LNCaP clone FGC (cell line): ENCODE results near the gene MBOAT2.

ENCODE experiments used
- DNase-seq: peaks from one replicate; pipeline ENCODE4 v3.0.0-alpha.2; 2011; ENCODE audit warnings: low read depth
- H3K4me3 ChIP-seq: 2 replicates; pipeline ENCODE4 v1.5.1; 2011; ENCODE audit warnings: mild to moderate bottlenecking, low read depth, low read length, control low read depth
- CTCF ChIP-seq: IDR thresholded peaks from 2 replicates; pipeline ENCODE4 v1.5.1; 2012; ENCODE audit warnings: mild to moderate bottlenecking; ENCODE audit not compliant: control insufficient read depth, insufficient read depth; ENCODE audit errors: extremely low read depth

Gene MBOAT2

GRCh38 chr2:9033385-9034168, 30.1 kb upstream of the MBOAT2 start:
- H3K4me3 ChIP-seq = no peak overlapping the region
- no peak for TF ChIP-seq CTCF
- no peak for DNase-seq

GRCh38 chr2:9032536-9033255, 29.2 kb upstream of the MBOAT2 start:
- DNase-seq = peak; percentile 52
- no peak overlapping the region for H3K4me3 ChIP-seq
- TF ChIP-seq CTCF = no peak

DNA sequence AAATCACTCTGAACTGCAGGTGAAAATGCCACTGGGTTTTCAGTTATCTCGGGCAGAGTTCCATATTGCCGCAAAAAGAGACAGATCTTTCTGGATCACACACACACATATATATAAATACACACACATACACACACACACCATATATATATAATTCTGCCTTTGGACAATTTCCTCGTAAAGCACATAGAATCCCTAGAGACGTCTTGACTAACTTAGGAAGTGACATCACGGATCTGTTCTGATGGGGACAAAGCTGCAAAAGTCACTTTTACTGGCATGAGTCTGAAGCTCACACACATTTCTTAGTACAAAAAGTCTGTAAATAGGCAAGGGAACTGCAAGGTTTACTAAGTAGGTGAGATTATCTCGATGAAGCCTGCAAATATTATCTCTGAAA, 28.6 kb upstream of the MBOAT2 start:
- no peak for DNase-seq
- TF ChIP-seq CTCF = no peak
- H3K4me3 ChIP-seq = no peak overlapping the region

DNA sequence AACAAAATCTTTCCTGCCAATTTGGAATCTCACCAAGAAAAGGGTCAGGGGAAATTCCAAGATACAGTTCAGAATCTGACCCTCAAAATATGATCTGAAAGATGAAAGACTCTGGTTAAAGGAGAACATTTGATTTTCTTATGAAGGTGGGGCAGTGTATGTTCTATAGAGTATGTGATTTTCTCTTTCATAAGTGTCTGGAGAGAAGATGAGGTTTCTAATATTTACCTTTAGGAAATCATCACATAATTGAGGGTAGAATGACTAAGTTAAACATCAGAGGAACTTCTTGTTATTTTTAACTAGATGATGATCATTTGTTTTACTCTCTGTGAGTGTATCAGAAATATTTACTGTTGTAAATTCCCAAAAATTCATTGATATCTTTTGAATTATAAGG, 27.8 kb upstream of the MBOAT2 start:
- TF ChIP-seq CTCF = no peak
- DNase-seq = no peak
- H3K4me3 ChIP-seq = no peak overlapping the region

DNA sequence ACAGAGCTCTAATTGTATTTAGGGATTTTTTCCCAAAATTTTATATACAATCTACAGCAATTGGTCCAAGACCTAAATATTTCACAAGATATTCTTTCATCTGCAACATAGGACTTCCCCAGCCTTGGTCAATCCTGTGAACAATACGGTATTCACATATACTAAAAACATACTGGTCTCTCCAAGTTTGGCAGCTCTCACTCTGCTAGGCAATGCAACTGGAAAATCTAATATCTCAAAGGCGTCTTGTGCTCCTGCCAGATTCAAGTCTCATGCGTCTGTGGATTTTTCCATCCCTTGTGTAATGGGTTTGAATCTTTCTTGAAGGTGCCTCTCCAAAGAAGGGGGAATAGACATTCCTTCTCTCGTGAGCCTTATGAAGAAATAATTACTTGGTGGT, 27.4 kb upstream of the MBOAT2 start:
- no peak overlapping the region for H3K4me3 ChIP-seq
- no peak for DNase-seq
- TF ChIP-seq CTCF = no peak

DNA sequence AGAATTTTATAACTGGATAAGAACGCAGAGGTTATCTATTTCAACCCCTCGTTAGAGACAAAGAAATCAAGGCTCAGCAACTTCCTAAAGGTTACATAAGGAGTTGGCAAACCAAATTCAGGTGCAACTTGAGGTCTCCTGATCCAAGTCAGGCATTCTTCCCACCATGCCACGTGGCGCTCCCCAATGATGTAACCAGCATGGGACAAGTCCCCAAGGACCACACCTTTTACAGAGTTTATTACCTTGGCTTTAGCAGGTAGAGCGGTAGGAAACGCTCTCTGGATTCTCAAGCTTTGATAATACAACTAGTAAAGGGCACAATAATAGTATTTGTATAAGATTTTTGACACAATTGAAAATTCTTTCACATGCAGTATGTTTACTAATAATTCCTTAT, 26.7 kb upstream of the MBOAT2 start:
- no peak for DNase-seq
- no peak overlapping the region; the same call in 1 of the 2 replicates for H3K4me3 ChIP-seq
- no peak for TF ChIP-seq CTCF
